PC-3 (cell line): Measurements from ENCODE around the gene NPR1.
"Not testable (repeated sequence)": the region's sequence is repeated elsewhere in the genome, so short reads cannot be mapped to it uniquely, and the experiment has no call there.

Experiments used
- EZH2 ChIP-seq: fragments of 300-600 bp; sonication (generic); IDR thresholded peaks from one replicate; pipeline ENCODE4 v1.6.1; 2017; ENCODE audit warnings: antibody characterized with exemption, mild to moderate bottlenecking, low read length; ENCODE audit not compliant: unreplicated experiment
- EZH2phosphoT487 ChIP-seq: fragments of 300-600 bp; sonication (generic); IDR thresholded peaks from 2 replicates; pipeline ENCODE4 v1.6.1; 2018; ENCODE audit warnings: mild to moderate bottlenecking, antibody characterized with exemption, low read length, borderline replicate concordance
- TF ChIP-seq, protein P1 (sequence below): fragments of 300-600 bp; sonication (generic); conservative IDR thresholded peaks from 2 replicates; pipeline ENCODE4 v1.5.1; 2017; ENCODE audit warnings: antibody characterized with exemption, low read depth, mild to moderate bottlenecking, low read length

DNA sequence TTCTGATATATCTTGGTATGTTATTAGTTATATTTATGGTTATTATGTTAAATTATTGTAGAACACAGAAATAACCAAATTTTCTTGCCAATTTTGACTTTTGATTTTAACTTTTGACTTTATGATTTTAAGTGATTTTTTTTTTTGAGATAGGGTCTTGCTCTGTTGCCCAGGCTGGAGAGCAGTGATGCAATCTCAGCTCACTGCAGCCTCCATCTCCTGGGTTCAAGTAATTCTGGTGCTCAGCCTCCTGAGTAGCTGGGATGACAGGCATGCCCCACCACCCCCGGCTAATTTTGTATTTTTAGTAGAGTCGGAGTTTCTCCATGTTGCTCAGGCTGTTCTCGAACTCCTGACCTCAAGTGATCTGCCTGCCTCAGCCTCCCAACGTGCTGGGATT, 46.1 kb downstream of the NPR1 start:
- TF ChIP-seq, protein P1, sequence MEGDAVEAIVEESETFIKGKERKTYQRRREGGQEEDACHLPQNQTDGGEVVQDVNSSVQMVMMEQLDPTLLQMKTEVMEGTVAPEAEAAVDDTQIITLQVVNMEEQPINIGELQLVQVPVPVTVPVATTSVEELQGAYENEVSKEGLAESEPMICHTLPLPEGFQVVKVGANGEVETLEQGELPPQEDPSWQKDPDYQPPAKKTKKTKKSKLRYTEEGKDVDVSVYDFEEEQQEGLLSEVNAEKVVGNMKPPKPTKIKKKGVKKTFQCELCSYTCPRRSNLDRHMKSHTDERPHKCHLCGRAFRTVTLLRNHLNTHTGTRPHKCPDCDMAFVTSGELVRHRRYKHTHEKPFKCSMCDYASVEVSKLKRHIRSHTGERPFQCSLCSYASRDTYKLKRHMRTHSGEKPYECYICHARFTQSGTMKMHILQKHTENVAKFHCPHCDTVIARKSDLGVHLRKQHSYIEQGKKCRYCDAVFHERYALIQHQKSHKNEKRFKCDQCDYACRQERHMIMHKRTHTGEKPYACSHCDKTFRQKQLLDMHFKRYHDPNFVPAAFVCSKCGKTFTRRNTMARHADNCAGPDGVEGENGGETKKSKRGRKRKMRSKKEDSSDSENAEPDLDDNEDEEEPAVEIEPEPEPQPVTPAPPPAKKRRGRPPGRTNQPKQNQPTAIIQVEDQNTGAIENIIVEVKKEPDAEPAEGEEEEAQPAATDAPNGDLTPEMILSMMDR: not testable (repeated sequence)
- TF ChIP-seq EZH2phosphoT487, EZH2: not testable (repeated sequence)
